BJ (cell line): ENCODE results near the gene RAPGEF1. TPM values are rescaled to one million over a fixed set of nuclear protein-coding genes. Genes with fewer than 3 reads are reported as not detected.

Experiments
- CTCF ChIA-PET: fragments of 350-600 bp; formaldehyde crosslinking; extraction: SDS; loops from one replicate; lab custom pipeline; 2021; ENCODE audit warnings: antibody characterized with exemption, inconsistent platforms; lab: Yijun Ruan, JAX
- POLR2A ChIA-PET: fragments of 300-600 bp; sonication (Branson Sonifier 250); formaldehyde crosslinking; extraction: SDS; loops from one replicate; lab custom pipeline; 2021; ENCODE audit warnings: antibody characterized with exemption; lab: Charles Lee
- DNase-seq: peaks from one replicate; pipeline ENCODE4 v3.0.0-alpha.2; 2011; ENCODE audit warnings: low read depth
- H3K27me3 ChIP-seq: 2 replicates; pipeline ENCODE4 v1.6.0; 2011; ENCODE audit warnings: low read length; ENCODE audit not compliant: control insufficient read depth, insufficient read depth
- H3K36me3 ChIP-seq: 2 replicates; pipeline ENCODE4 v1.5.1; 2011; ENCODE audit warnings: low read length; ENCODE audit not compliant: control insufficient read depth, insufficient read depth
- H3K4me3 ChIP-seq: 2 replicates; pipeline ENCODE4 v1.5.1; 2011; ENCODE audit warnings: low read depth, mild to moderate bottlenecking, control low read depth, low read length
- polyA plus RNA-seq: library from polyadenylated mRNA; depleted of rRNA; stranded (reverse); fragments of >200 nt; gene quantifications from 2 replicates; pipeline ENCODE4 v1.2.3, GENCODE V29; 2011
- TF ChIP-seq, protein P1 (sequence below): IDR thresholded peaks from 2 replicates; pipeline ENCODE4 v1.5.1; 2011; ENCODE audit warnings: low read depth, mild to moderate bottlenecking, control low read depth, inconsistent platforms, low read length, moderate library complexity; ENCODE audit not compliant: insufficient read depth

The RAPGEF1 gene
- polyA plus RNA-seq, 1 experiment = 31.6 TPM

DNA sequence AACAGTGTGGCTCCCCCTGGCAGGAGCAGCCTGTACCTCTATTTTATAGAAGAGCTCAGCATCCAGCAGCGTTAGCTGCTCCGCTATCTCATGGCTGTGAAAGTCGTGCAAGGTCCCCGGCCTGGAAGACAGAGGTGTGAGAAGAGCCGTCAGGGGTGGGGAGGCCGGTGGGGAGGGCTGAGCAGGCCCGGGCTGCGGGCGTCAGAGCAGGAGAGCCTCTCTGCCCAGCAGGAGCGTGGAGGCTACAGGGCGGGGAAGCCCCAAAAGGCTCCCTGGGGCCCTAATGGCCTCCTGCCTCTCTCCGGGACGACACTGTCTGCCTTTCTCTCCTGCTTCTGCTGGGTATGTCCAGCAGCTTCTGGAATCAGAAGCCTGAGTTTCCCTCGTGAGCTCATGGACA is 152.0 kb downstream of the RAPGEF1 start:
- TF ChIP-seq, protein P1, sequence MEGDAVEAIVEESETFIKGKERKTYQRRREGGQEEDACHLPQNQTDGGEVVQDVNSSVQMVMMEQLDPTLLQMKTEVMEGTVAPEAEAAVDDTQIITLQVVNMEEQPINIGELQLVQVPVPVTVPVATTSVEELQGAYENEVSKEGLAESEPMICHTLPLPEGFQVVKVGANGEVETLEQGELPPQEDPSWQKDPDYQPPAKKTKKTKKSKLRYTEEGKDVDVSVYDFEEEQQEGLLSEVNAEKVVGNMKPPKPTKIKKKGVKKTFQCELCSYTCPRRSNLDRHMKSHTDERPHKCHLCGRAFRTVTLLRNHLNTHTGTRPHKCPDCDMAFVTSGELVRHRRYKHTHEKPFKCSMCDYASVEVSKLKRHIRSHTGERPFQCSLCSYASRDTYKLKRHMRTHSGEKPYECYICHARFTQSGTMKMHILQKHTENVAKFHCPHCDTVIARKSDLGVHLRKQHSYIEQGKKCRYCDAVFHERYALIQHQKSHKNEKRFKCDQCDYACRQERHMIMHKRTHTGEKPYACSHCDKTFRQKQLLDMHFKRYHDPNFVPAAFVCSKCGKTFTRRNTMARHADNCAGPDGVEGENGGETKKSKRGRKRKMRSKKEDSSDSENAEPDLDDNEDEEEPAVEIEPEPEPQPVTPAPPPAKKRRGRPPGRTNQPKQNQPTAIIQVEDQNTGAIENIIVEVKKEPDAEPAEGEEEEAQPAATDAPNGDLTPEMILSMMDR = no peak
- POLR2A ChIA-PET = no interaction called here
- H3K36me3 ChIP-seq = peaks cover 24% of the 10 kb centered on the region
- CTCF ChIA-PET = interaction anchor here (1.0 to 8.8 kb wide), 2 partner anchors 153 to 672 kb away, joined by 3 to 227 read pairs; partner anchors contain the start of gene RAPGEF1
- H3K27me3 ChIP-seq = no peaks in the 10 kb centered on the region
- no peak overlapping the region for H3K4me3 ChIP-seq
- no peak for DNase-seq

GRCh38 chr9:131587331-131587730 is 152.5 kb downstream of the RAPGEF1 start:
- no peaks in the 10 kb centered on the region for H3K27me3 ChIP-seq
- peaks cover 29% of the 10 kb centered on the region for H3K36me3 ChIP-seq
- no peak overlapping the region for H3K4me3 ChIP-seq
- DNase-seq = no peak
- CTCF ChIA-PET = interaction anchor here (8.8 kb wide), 1 partner anchor 153 kb away, joined by 227 read pairs; the partner anchor contains the start of gene RAPGEF1
- POLR2A ChIA-PET = no interaction called here
- TF ChIP-seq, protein P1 = no peak

DNA sequence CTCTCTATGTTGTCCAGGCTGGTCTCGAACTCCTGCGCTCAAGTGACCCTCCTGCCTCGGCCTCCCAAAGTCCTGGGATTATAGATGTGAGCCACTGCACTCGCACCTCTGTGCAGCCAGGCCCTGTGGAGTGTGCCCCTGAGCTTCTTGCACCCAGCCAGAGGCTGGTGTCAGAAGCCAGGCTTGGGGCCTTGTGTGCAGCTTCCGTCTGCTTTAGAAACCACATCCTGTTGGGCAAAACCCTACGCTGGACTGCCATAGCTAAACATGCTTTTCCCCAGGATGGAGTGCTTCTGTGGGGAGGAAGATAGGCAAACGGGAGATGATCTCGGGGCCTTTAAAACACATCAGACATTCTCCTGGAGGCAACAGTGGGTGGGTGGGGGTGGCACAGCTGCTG is 154.5 kb downstream of the RAPGEF1 start:
- ChIA-PET POLR2A (no interaction called here), CTCF (interaction anchor here (0.7 to 2.1 kb wide), 7 partner anchors 16 to 236 kb away, joined by 3 to 7 read pairs (median 4); no protein-coding TSS in a partner anchor)
- TF ChIP-seq, protein P1 = no peak
- Histone ChIP-seq H3K27me3 (no peaks in the 10 kb centered on the region), H3K36me3 (peaks cover 28% of the 10 kb centered on the region), H3K4me3 (no peak overlapping the region)
- no peak for DNase-seq

GRCh38 chr9:131584858-131585257 is 155.0 kb downstream of the RAPGEF1 start:
- CTCF ChIA-PET = interaction anchor here (0.9 to 2.1 kb wide), 7 partner anchors 17 to 235 kb away, joined by 3 to 7 read pairs (median 4); no protein-coding TSS in a partner anchor
- Histone ChIP-seq H3K27me3 (no peaks in the 10 kb centered on the region), H3K4me3 (no peak overlapping the region), H3K36me3 (peaks cover 32% of the 10 kb centered on the region)
- TF ChIP-seq, protein P1 = no peak
- POLR2A ChIA-PET = no interaction called here
- DNase-seq = no peak

DNA sequence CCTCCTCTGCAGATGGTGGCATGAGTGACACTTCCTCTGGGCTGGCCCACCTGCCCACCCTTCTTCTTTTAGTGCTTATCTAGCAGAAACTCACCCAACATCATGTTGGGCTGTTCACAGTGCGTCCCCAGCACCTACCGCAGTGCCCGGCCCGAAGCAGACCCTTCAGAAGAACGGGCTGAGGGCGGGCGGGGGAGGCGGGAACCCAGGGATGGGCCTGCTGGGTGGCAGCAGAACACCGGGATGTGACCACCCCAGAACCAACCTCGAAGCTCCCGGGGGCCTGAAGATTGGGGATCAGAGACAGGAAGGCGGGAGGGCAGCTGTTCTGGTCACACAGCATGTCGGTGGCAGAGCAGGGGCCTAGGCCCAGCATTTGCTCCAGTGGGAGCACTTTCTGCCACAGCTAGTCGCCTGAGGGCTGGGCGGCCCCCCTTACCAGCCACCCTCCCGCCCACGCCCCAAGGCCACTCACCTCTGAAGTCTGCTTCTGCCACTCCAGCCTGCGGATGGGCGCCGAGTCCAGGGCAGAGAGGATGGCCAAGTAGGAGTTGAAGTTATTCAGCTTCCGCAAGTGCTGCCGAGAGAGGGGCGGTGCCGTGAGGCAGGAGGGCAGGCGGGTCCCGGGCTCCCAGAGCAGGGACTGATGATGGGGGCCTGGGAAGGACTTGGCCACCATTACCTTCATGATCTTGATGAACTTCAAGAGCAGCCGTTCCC is 155.9 kb downstream of the RAPGEF1 start:
- DNase-seq = no peak
- Histone ChIP-seq H3K4me3 (no peak overlapping the region), H3K36me3 (peaks cover 34% of the 10 kb centered on the region), H3K27me3 (no peaks in the 10 kb centered on the region)
- ChIA-PET POLR2A (no interaction called here), CTCF (interaction anchor here (1.2 to 2.1 kb wide), 3 partner anchors 155 to 234 kb away, joined by 4 to 6 read pairs (median 5); no protein-coding TSS in a partner anchor)
- TF ChIP-seq, protein P1 = no peak
